Lower leg skin (tissue), 4 donors: ENCODE data around the gene CST9. TPM values are rescaled to one million over a fixed set of nuclear protein-coding genes. Genes with fewer than 3 reads are reported as not detected.

Source experiments
- DNase-seq, 2 donors: peaks; one replicate each; pipeline ENCODE4 v3.0.0-alpha.2; 2019; ENCODE audit warnings: low spot score in 2 of 2
- H3K4me3 ChIP-seq: fragments of 200-600 bp; sonication (generic); 2 replicates; pipeline ENCODE4 v1.5.1; 2017; ENCODE audit warnings: mild to moderate bottlenecking, low read depth; ENCODE audit not compliant: poor library complexity, severe bottlenecking
- CTCF ChIP-seq, 3 donors: fragments of 450-650 bp; IDR thresholded peaks; one replicate each; pipeline ENCODE4 v1.5.1; 2016; ENCODE audit warnings: antibody characterized with exemption in 3 of 3, mild to moderate bottlenecking in 3 of 3, moderate library complexity in 2 of 3
- POLR2A ChIP-seq, 2 donors: fragments of 450-650 bp; IDR thresholded peaks; one replicate each; pipeline ENCODE4 v1.6.1; 2016 to 2017; ENCODE audit warnings: antibody characterized with exemption in 2 of 2, mild to moderate bottlenecking in 1 of 2, moderate library complexity in 1 of 2
- WGBS, 2 donors: methylation state at CpG; one replicate each; pipeline ENCODE4 v1.1.5; 2018; 5-methylcytosine and 5-hydroxymethylcytosine counted together
- intact Hi-C: fragments of 100-400 bp; cut with DNase I; formaldehyde crosslinking; loops from one replicate; pipeline ENCODE4 v1.15.0; 2023; ENCODE audit warnings: low total_unique reads
- total RNA-seq, 4 donors: library from RNA; depleted of rRNA; stranded (reverse); fragments of >200 nt; gene quantifications; one replicate each; pipeline ENCODE4 v1.1.0, GENCODE V29; 2016

Gene CST9
- total RNA-seq, 4 donors from 2014 or later = not detected

- no peak overlapping the region for H3K4me3 ChIP-seq
- intact Hi-C loops = loop anchor here (5.0 kb wide), 1 partner anchor 164 kb away; no protein-coding TSS in a partner anchor
- TF ChIP-seq CTCF (IDR thresholded peaks at IDR 0.05) (peak in 1 of 3 donors; percentile 90), POLR2A (IDR thresholded peaks at IDR 0.05) (no peak)
- DNase-seq = peak; percentile 78 to 94
- 6 to 11% methylated on average over 9 of the region's 9 CpGs for WGBS, 2 donors
Observed at GRCh38 chr20:23606652-23607049, 934 bp upstream of the CST9 start.

GRCh38 chr20:23604306-23604705, 1.4 kb downstream of the CST9 start:
- H3K4me3 ChIP-seq = no peak overlapping the region
- 69 to 77% methylated on average over 1 of the region's 1 CpG for WGBS, 2 donors
- intact Hi-C loops = no loop called here
- TF ChIP-seq POLR2A (IDR thresholded peaks at IDR 0.05) (no peak), CTCF (IDR thresholded peaks at IDR 0.05) (no peak)
- DNase-seq = no peak

- TF ChIP-seq POLR2A (IDR thresholded peaks at IDR 0.05) = no peak
- no peak for TF ChIP-seq CTCF (IDR thresholded peaks at IDR 0.05)
- 91 to 93% methylated on average over 4 of the region's 4 CpGs for WGBS, 2 donors
- H3K4me3 ChIP-seq = no peak overlapping the region
- no peak for DNase-seq
- intact Hi-C loops = no loop called here
Observed at GRCh38 chr20:23603321-23603720, 2.4 kb downstream of the CST9 start.

- TF ChIP-seq POLR2A (IDR thresholded peaks at IDR 0.05) = no peak
- TF ChIP-seq CTCF (IDR thresholded peaks at IDR 0.05) = no peak
- no peak overlapping the region for H3K4me3 ChIP-seq
- intact Hi-C loops = no loop called here
- WGBS, 2 donors = 74 to 79% methylated on average over 6 of the region's 6 CpGs
- DNase-seq = no peak
Observed at GRCh38 chr20:23602699-23603098, 3.0 kb downstream of the CST9 start.

GRCh38 chr20:23602241-23602640, 3.5 kb downstream of the CST9 start:
- no peak for TF ChIP-seq POLR2A (IDR thresholded peaks at IDR 0.05)
- no peak for TF ChIP-seq CTCF (IDR thresholded peaks at IDR 0.05)
- DNase-seq = no peak
- intact Hi-C loops = no loop called here
- 55 to 63% methylated on average over 2 of the region's 2 CpGs for WGBS, 2 donors
- H3K4me3 ChIP-seq = no peak overlapping the region

- intact Hi-C loops = no loop called here
- TF ChIP-seq POLR2A (IDR thresholded peaks at IDR 0.05) = no peak
- TF ChIP-seq CTCF (IDR thresholded peaks at IDR 0.05) = no peak
- no peak for DNase-seq
- 74 to 83% methylated on average over 4 of the region's 4 CpGs for WGBS, 2 donors
- no peak overlapping the region for H3K4me3 ChIP-seq
Observed at GRCh38 chr20:23601715-23602114, 4.0 kb downstream of the CST9 start.
